HepG2 (cell line): ENCODE data around the gene EMC8. TPM values are rescaled to one million over a fixed set of nuclear protein-coding genes. Genes with fewer than 3 reads are reported as not detected.

Source experiments
- CBFB ChIP-seq: sonication (generic); formaldehyde crosslinking; IDR thresholded peaks from 2 replicates; pipeline ENCODE4 v1.4.0; 2020; ENCODE audit warnings: missing genetic modification reagents
- CREM ChIP-seq, 2 experiments: sonication (generic) in 1 of 2; formaldehyde crosslinking in 1 of 2; IDR thresholded peaks; 2 replicates each; pipeline versions ENCODE4 v1.4.0 to v1.6.1; 2016 to 2020; ENCODE audit warnings: antibody characterized with exemption in 1 of 2, mild to moderate bottlenecking in 1 of 2, missing genetic modification reagents in 1 of 2
- HCFC1 ChIP-seq: fragments of 150-350 bp; IDR thresholded peaks from 2 replicates; pipeline ENCODE4 v1.6.1; 2014; ENCODE audit warnings: low read depth, low read length
- HIVEP1 ChIP-seq: sonication (generic); formaldehyde crosslinking; IDR thresholded peaks from 2 replicates; pipeline ENCODE4 v1.4.0; 2020; ENCODE audit warnings: mild to moderate bottlenecking, missing genetic modification reagents
- HOXA7 ChIP-seq: sonication (generic); formaldehyde crosslinking; IDR thresholded peaks from 2 replicates; pipeline ENCODE4 v1.8.1; 2022; ENCODE audit warnings: mild to moderate bottlenecking, missing genetic modification reagents, moderate library complexity
- JARID2 ChIP-seq: sonication (generic); formaldehyde crosslinking; IDR thresholded peaks from 2 replicates; pipeline ENCODE4 v1.8.1; 2023; ENCODE audit warnings: missing genetic modification reagents, inconsistent platforms; ENCODE audit not compliant: insufficient replicate concordance
- KLF6 ChIP-seq: IDR thresholded peaks from 2 replicates; pipeline ENCODE4 v1.8.0; 2016; ENCODE audit warnings: missing biosample characterization, missing genetic modification reagents
- NPAS2 ChIP-seq: sonication (generic); formaldehyde crosslinking; IDR thresholded peaks from 2 replicates; pipeline ENCODE4 v1.8.0; 2022; ENCODE audit warnings: mild to moderate bottlenecking, missing genetic modification reagents, borderline replicate concordance
- PHB2 ChIP-seq: fragments of 450-650 bp; IDR thresholded peaks from 2 replicates; pipeline ENCODE4 v1.6.1; 2018; ENCODE audit not compliant: partially characterized antibody
- RNF2 ChIP-seq: fragments of 450-650 bp; conservative IDR thresholded peaks from 2 replicates; pipeline ENCODE4 v1.6.1; 2016; ENCODE audit warnings: low read depth
- RORA ChIP-seq: sonication (generic); formaldehyde crosslinking; IDR thresholded peaks from 2 replicates; pipeline ENCODE4 v1.5.0; 2020; ENCODE audit warnings: mild to moderate bottlenecking, missing genetic modification reagents, moderate library complexity
- SIX1 ChIP-seq: sonication (generic); formaldehyde crosslinking; IDR thresholded peaks from 2 replicates; pipeline ENCODE4 v1.4.0; 2020; ENCODE audit warnings: missing genetic modification reagents, borderline replicate concordance
- SRY ChIP-seq: sonication (generic); formaldehyde crosslinking; IDR thresholded peaks from 2 replicates; pipeline ENCODE4 v1.8.0; 2022; ENCODE audit warnings: mild to moderate bottlenecking, missing genetic modification reagents
- SYNCRIP ChIP-seq: fragments of 200-400 bp; formaldehyde crosslinking; IDR thresholded peaks from 2 replicates; pipeline ENCODE4 v1.6.1; 2018; ENCODE audit warnings: mild to moderate bottlenecking, low read depth, low read length; ENCODE audit not compliant: insufficient read depth
- TAF1 ChIP-seq: sonication (generic); formaldehyde crosslinking; IDR thresholded peaks from 2 replicates; pipeline ENCODE4 v1.4.0; 2020; ENCODE audit warnings: missing genetic modification reagents
- TAF15 ChIP-seq: fragments of 200-400 bp; formaldehyde crosslinking; IDR thresholded peaks from one replicate; pipeline ENCODE4 v1.6.1; 2018; ENCODE audit warnings: mild to moderate bottlenecking, low read depth, low read length; ENCODE audit not compliant: poor library complexity, severe bottlenecking
- ZNF207 ChIP-seq: fragments of 450-650 bp; IDR thresholded peaks from 2 replicates; pipeline ENCODE4 v1.6.1; 2016; ENCODE audit warnings: antibody characterized with exemption, borderline replicate concordance
- ZNF253 ChIP-seq: sonication (generic); formaldehyde crosslinking; IDR thresholded peaks from 2 replicates; pipeline ENCODE4 v1.8.0; 2022; ENCODE audit warnings: mild to moderate bottlenecking, missing genetic modification reagents, borderline replicate concordance
- ZNF7 ChIP-seq: IDR thresholded peaks from 2 replicates; pipeline ENCODE4 v1.6.1; 2016; ENCODE audit warnings: missing biosample characterization, missing genetic modification reagents
- ZNF746 ChIP-seq: sonication (generic); formaldehyde crosslinking; IDR thresholded peaks from 2 replicates; pipeline ENCODE4 v1.8.0; 2022; ENCODE audit warnings: mild to moderate bottlenecking, missing genetic modification reagents
- ZNF850 ChIP-seq: sonication (generic); formaldehyde crosslinking; conservative IDR thresholded peaks from 2 replicates; pipeline ENCODE4 v1.9.0; 2021; ENCODE audit warnings: mild to moderate bottlenecking, missing genetic modification reagents
- ZSCAN20 ChIP-seq: sonication (generic); formaldehyde crosslinking; IDR thresholded peaks from 2 replicates; pipeline ENCODE4 v1.4.0; 2020; ENCODE audit warnings: missing genetic modification reagents, mild to moderate bottlenecking, borderline replicate concordance
- polyA plus RNA-seq, 8 experiments: library from polyadenylated mRNA; depleted of rRNA in 3 of 8; stranded (reverse) in 7 of 8; unstranded in 1 of 8; fragments of >200 nt; fragmentation: Illumina TruSeq in 4 of 8; extraction: Trizol in 4 of 8; gene quantifications; 2 replicates each; pipeline versions ENCODE4 v1.2.1 to v1.2.3, GENCODE V29; 2011 to 2016; ENCODE audit warnings: low read depth in 4 of 8, missing spikeins in 1 of 8, mixed read lengths in 1 of 8; ENCODE audit not compliant: insufficient read depth in 1 of 8
- total RNA-seq, 5 experiments: library from RNA; depleted of rRNA; stranded (reverse); fragments of >200 nt; fragmentation: Illumina TruSeq; extraction: Trizol; gene quantifications; 2 replicates each; pipeline ENCODE4 v1.2.3, GENCODE V29; 2016; ENCODE audit warnings: low read depth in 1 of 5
- TF ChIP-seq, protein P1 (sequence below): sonication (generic); formaldehyde crosslinking; IDR thresholded peaks from 2 replicates; pipeline ENCODE4 v1.4.0; 2020; ENCODE audit warnings: missing genetic modification reagents
- TF ChIP-seq, protein P2 (sequence below): sonication (generic); formaldehyde crosslinking; IDR thresholded peaks from 2 replicates; pipeline ENCODE4 v1.5.1; 2020; ENCODE audit warnings: mild to moderate bottlenecking, moderate library complexity, missing genetic modification reagents
- TF ChIP-seq, protein P3 (sequence below): sonication (generic); formaldehyde crosslinking; IDR thresholded peaks from 2 replicates; pipeline ENCODE4 v1.4.0; 2020; ENCODE audit warnings: missing genetic modification reagents, borderline replicate concordance
- TF ChIP-seq, protein P4 (sequence below): sonication (generic); formaldehyde crosslinking; IDR thresholded peaks from 2 replicates; pipeline ENCODE4 v1.4.0; 2020; ENCODE audit warnings: mild to moderate bottlenecking, missing genetic modification reagents

Gene EMC8
- total and polyA plus RNA-seq, 2 of the 13 experiments (the other 11 are each of a cell fraction or from before 2014, with no cell fraction given) = 55.0 to 76.0 TPM

DNA sequence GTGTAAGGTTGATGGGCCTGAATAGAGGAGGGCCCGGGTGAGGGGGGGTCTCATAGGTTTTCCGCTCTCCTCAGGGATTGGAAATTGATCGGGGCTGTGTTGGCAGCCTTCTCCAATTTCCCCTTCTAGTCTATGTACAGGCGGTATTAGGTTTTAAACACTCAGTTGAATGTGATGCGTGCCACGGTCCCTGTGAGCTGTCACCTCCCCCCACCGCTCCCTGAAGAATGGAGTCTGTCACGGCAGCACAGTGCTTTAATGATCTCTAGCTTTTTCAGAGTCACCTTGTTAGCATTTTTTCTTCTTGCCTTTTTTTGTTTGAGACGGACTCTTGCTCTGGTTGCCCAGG is 951 bp upstream of the EMC8 start (continued):
- TF ChIP-seq, protein P1, sequence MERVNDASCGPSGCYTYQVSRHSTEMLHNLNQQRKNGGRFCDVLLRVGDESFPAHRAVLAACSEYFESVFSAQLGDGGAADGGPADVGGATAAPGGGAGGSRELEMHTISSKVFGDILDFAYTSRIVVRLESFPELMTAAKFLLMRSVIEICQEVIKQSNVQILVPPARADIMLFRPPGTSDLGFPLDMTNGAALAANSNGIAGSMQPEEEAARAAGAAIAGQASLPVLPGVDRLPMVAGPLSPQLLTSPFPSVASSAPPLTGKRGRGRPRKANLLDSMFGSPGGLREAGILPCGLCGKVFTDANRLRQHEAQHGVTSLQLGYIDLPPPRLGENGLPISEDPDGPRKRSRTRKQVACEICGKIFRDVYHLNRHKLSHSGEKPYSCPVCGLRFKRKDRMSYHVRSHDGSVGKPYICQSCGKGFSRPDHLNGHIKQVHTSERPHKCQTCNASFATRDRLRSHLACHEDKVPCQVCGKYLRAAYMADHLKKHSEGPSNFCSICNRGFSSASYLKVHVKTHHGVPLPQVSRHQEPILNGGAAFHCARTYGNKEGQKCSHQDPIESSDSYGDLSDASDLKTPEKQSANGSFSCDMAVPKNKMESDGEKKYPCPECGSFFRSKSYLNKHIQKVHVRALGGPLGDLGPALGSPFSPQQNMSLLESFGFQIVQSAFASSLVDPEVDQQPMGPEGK (CRISPR knock-in tag) = peak; percentile 10; the same call in 1 of the 2 replicates
- TF ChIP-seq ZNF850 (CRISPR knock-in tag) = no peak
- TF ChIP-seq SYNCRIP = no peak
- TF ChIP-seq SRY (CRISPR knock-in tag) = no peak
- peak; percentile 8 for TF ChIP-seq CREM (IDR thresholded peaks at IDR 0.05)
- TF ChIP-seq CREM (CRISPR knock-in tag; IDR thresholded peaks at IDR 0.05) = no peak
- no peak for TF ChIP-seq PHB2
- no peak for TF ChIP-seq KLF6 (CRISPR knock-in tag)
- no peak for TF ChIP-seq RORA (CRISPR knock-in tag)
- no peak for TF ChIP-seq ZSCAN20 (CRISPR knock-in tag)
- no peak for TF ChIP-seq TAF15
- TF ChIP-seq JARID2 (CRISPR knock-in tag) = no peak
- TF ChIP-seq ZNF7 (CRISPR knock-in tag) = no peak
- TF ChIP-seq ZNF207 = no peak
- no peak for TF ChIP-seq ZNF253 (CRISPR knock-in tag)
- no peak for TF ChIP-seq NPAS2
- no peak for TF ChIP-seq ZNF746 (CRISPR knock-in tag)
- 0 out of 2 replicates have a peak, but pooled peaks have one; percentile 2 for TF ChIP-seq SIX1 (CRISPR knock-in tag)
- TF ChIP-seq, protein P2, sequence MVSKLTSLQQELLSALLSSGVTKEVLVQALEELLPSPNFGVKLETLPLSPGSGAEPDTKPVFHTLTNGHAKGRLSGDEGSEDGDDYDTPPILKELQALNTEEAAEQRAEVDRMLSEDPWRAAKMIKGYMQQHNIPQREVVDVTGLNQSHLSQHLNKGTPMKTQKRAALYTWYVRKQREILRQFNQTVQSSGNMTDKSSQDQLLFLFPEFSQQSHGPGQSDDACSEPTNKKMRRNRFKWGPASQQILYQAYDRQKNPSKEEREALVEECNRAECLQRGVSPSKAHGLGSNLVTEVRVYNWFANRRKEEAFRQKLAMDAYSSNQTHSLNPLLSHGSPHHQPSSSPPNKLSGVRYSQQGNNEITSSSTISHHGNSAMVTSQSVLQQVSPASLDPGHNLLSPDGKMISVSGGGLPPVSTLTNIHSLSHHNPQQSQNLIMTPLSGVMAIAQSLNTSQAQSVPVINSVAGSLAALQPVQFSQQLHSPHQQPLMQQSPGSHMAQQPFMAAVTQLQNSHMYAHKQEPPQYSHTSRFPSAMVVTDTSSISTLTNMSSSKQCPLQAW (CRISPR knock-in tag) = peak; percentile 3; the same call in 1 of the 2 replicates
- TF ChIP-seq, protein P3, sequence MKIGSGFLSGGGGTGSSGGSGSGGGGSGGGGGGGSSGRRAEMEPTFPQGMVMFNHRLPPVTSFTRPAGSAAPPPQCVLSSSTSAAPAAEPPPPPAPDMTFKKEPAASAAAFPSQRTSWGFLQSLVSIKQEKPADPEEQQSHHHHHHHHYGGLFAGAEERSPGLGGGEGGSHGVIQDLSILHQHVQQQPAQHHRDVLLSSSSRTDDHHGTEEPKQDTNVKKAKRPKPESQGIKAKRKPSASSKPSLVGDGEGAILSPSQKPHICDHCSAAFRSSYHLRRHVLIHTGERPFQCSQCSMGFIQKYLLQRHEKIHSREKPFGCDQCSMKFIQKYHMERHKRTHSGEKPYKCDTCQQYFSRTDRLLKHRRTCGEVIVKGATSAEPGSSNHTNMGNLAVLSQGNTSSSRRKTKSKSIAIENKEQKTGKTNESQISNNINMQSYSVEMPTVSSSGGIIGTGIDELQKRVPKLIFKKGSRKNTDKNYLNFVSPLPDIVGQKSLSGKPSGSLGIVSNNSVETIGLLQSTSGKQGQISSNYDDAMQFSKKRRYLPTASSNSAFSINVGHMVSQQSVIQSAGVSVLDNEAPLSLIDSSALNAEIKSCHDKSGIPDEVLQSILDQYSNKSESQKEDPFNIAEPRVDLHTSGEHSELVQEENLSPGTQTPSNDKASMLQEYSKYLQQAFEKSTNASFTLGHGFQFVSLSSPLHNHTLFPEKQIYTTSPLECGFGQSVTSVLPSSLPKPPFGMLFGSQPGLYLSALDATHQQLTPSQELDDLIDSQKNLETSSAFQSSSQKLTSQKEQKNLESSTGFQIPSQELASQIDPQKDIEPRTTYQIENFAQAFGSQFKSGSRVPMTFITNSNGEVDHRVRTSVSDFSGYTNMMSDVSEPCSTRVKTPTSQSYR (CRISPR knock-in tag) = peak; percentile 44; the same call in 1 of the 2 replicates
- no peak for TF ChIP-seq CBFB (CRISPR knock-in tag)
- TF ChIP-seq HCFC1 = no peak
- TF ChIP-seq, protein P4, sequence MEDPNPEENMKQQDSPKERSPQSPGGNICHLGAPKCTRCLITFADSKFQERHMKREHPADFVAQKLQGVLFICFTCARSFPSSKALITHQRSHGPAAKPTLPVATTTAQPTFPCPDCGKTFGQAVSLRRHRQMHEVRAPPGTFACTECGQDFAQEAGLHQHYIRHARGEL (CRISPR knock-in tag) = no peak
- TF ChIP-seq RNF2 = no peak
- TF ChIP-seq HOXA7 = no peak
- TF ChIP-seq HIVEP1 (CRISPR knock-in tag) = no peak; the same call in 1 of the 2 replicates
- no peak for TF ChIP-seq TAF1
